Hepatocyte (in vitro differentiated cells): ENCODE results near the gene TRAF2. TPM values are rescaled to one million over a fixed set of nuclear protein-coding genes. Genes with fewer than 3 reads are reported as not detected.

Experiments
- DNase-seq: peaks from one replicate; pipeline ENCODE4 v3.0.0-alpha.2; 2016; ENCODE audit warnings: low spot score
- H2AFZ ChIP-seq: fragments of 200-600 bp; sonication (generic); 2 replicates; pipeline ENCODE4 v1.6.0; 2016; ENCODE audit warnings: antibody characterized with exemption, mild to moderate bottlenecking
- H3K27ac ChIP-seq: fragments of 200-600 bp; sonication (generic); 2 replicates; pipeline ENCODE4 v1.5.1; 2016; ENCODE audit warnings: mild to moderate bottlenecking
- H3K27me3 ChIP-seq: fragments of 200-600 bp; sonication (generic); 2 replicates; pipeline ENCODE4 v1.6.1; 2016
- H3K36me3 ChIP-seq: fragments of 200-600 bp; sonication (generic); replicated peaks from 2 replicates; pipeline ENCODE4 v1.5.1; 2016; ENCODE audit warnings: low read depth; ENCODE audit not compliant: insufficient read depth
- H3K4me1 ChIP-seq: fragments of 200-600 bp; sonication (generic); 2 replicates; pipeline ENCODE4 v1.5.1; 2016; ENCODE audit warnings: mild to moderate bottlenecking, moderate library complexity; ENCODE audit not compliant: insufficient read depth
- H3K4me2 ChIP-seq: fragments of 200-600 bp; sonication (generic); 2 replicates; pipeline ENCODE4 v1.6.0; 2016
- H3K4me3 ChIP-seq: fragments of 200-600 bp; sonication (generic); 2 replicates; pipeline ENCODE4 v1.5.1; 2016; ENCODE audit warnings: mild to moderate bottlenecking
- H3K79me2 ChIP-seq: fragments of 200-600 bp; sonication (generic); 2 replicates; pipeline ENCODE4 v1.6.0; 2017; ENCODE audit warnings: mild to moderate bottlenecking
- H3K9me2 ChIP-seq: fragments of 200-600 bp; sonication (generic); replicated peaks from 2 replicates; pipeline ENCODE4 v1.6.0; 2017; ENCODE audit warnings: mild to moderate bottlenecking; ENCODE audit not compliant: insufficient read depth
- H3K9me3 ChIP-seq: fragments of 200-600 bp; sonication (generic); 2 replicates; pipeline ENCODE4 v1.5.1; 2016; ENCODE audit warnings: low read depth, mild to moderate bottlenecking
- H4K20me1 ChIP-seq: fragments of 200-600 bp; sonication (generic); 2 replicates; pipeline ENCODE4 v1.6.0; 2016; ENCODE audit warnings: mild to moderate bottlenecking; ENCODE audit not compliant: insufficient read depth, poor library complexity, severe bottlenecking
- EZH2 ChIP-seq: fragments of 200-600 bp; sonication (generic); IDR thresholded peaks from 2 replicates; pipeline ENCODE4 v1.6.1; 2016; ENCODE audit warnings: antibody characterized with exemption, mild to moderate bottlenecking, borderline replicate concordance
- EZH2phosphoT487 ChIP-seq: fragments of 200-600 bp; sonication (generic); IDR thresholded peaks from one replicate; pipeline ENCODE4 v1.6.1; 2018; ENCODE audit warnings: antibody characterized with exemption, mild to moderate bottlenecking, low read depth, moderate library complexity; ENCODE audit not compliant: unreplicated experiment, severe bottlenecking
- WGBS: methylation state at CpG from one replicate; pipeline ENCODE4 v1.1.6; 2016; ENCODE audit warnings: low lambda C conversion rate; ENCODE audit errors: missing lambda C conversion rate; 5-methylcytosine and 5-hydroxymethylcytosine counted together
- polyA plus RNA-seq: library from polyadenylated mRNA; unstranded; fragments of >200 nt; fragmentation: Nextera tagmentation; extraction: Ambion mirVana; gene quantifications from 2 replicates; pipeline ENCODE4 v1.2.1, GENCODE V29; 2016
- total RNA-seq: library from RNA; depleted of rRNA; stranded (reverse); fragments of >200 nt; gene quantifications from 2 replicates; pipeline ENCODE4 v1.2.3, GENCODE V29; 2014
- TF ChIP-seq, protein P1 (sequence below): fragments of 200-600 bp; sonication (generic); IDR thresholded peaks from 2 replicates; pipeline ENCODE4 v1.5.1; 2016; ENCODE audit warnings: antibody characterized with exemption, mild to moderate bottlenecking; ENCODE audit not compliant: poor library complexity

Gene TRAF2
- total and polyA plus RNA-seq, 2 experiments from 2014 or later = 7.6 to 12.4 TPM

DNA sequence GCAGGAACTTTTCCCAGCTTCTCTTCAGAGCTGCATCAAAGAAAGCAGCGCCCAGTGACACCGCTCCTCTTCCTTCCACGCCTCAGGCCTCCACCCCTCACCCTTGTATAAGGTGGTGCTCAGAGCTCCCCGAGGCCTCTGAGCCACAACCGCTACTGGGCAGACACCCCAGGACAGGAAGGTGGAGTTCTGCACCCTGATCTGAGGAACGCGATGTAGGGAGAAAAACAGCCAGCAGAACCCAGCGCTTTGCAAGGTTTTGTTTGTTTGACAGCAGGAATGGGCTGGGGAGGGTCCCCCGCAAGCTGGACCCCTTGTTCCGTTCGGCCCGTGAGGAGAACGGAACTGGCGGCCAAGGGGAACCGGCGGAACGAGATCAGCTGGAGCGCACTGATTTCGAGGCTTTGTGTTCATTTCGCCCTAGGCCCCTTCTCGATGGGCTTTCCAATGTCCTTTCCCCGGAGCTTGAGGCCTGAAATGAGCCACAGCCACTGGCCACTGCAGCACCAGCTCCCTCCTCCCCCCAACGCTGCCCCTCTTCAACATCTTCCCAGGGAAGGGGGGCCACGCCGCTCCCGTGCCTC is 24.4 kb upstream of the TRAF2 start:
- Histone ChIP-seq H3K27ac (no peak overlapping the region), H3K4me3 (no peak overlapping the region), H3K27me3 (no peaks in the 10 kb centered on the region), H3K4me2 (no peak overlapping the region), H4K20me1 (peaks cover 14% of the 10 kb centered on the region), H3K9me3 (no peaks in the 10 kb centered on the region), H3K4me1 (peaks cover 25% of the 10 kb centered on the region), H3K79me2 (peaks cover 34% of the 10 kb centered on the region), H3K36me3 (no peaks in the 10 kb centered on the region), H3K9me2 (no peaks in the 10 kb centered on the region), H2AFZ (no peak overlapping the region)
- TF ChIP-seq EZH2 (no peak), EZH2phosphoT487 (no peak)
- TF ChIP-seq, protein P1, sequence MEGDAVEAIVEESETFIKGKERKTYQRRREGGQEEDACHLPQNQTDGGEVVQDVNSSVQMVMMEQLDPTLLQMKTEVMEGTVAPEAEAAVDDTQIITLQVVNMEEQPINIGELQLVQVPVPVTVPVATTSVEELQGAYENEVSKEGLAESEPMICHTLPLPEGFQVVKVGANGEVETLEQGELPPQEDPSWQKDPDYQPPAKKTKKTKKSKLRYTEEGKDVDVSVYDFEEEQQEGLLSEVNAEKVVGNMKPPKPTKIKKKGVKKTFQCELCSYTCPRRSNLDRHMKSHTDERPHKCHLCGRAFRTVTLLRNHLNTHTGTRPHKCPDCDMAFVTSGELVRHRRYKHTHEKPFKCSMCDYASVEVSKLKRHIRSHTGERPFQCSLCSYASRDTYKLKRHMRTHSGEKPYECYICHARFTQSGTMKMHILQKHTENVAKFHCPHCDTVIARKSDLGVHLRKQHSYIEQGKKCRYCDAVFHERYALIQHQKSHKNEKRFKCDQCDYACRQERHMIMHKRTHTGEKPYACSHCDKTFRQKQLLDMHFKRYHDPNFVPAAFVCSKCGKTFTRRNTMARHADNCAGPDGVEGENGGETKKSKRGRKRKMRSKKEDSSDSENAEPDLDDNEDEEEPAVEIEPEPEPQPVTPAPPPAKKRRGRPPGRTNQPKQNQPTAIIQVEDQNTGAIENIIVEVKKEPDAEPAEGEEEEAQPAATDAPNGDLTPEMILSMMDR = no peak
- peak; percentile 3 for DNase-seq
- WGBS = 93% methylated on average over 26 of the region's 26 CpGs

DNA sequence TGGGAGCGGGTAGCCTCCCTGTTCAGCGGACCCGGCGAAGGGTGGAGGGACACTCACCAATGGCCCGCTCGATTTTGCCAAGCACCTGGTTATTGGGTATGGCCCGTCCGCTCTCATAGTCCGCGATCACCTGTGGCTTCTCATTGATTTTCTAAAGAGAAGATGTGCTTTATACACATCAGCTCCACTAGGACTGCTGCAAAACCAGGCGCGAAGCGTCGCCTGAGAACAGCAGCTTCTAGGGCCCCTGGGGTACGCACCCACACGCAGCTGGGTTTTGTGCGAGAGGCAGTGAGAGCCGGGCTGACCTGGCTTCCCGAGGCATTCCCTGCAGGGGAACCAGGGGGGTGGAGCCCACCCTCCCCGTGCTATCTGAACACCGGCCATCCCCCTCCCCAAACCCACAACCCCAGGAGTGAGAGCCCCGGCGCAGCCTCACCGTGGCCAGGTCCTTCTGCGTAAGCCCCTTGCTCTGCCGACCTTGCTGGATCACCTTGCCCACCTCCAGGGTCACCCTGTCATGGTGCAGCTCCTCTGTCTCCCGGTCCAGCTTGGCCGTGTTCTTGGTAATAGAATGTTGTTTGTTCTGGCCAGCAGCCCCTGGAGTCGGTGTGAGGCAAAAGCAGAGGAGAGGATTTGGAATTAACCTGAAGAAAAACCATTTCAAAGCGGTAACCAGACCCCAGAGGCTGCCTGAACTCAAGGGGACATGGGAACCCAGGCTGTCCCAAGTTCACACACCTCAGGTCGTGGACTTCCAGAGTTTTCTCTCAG is 23.3 kb upstream of the TRAF2 start:
- Histone ChIP-seq H3K9me3 (peaks cover 5% of the 10 kb centered on the region), H3K36me3 (no peaks in the 10 kb centered on the region), H3K9me2 (no peaks in the 10 kb centered on the region), H3K79me2 (peaks cover 40% of the 10 kb centered on the region), H3K27ac (no peak overlapping the region), H3K4me1 (peaks cover 28% of the 10 kb centered on the region), H4K20me1 (peaks cover 14% of the 10 kb centered on the region), H3K27me3 (no peaks in the 10 kb centered on the region), H2AFZ (no peak overlapping the region), H3K4me3 (no peak overlapping the region), H3K4me2 (no peak overlapping the region)
- TF ChIP-seq EZH2 (no peak), EZH2phosphoT487 (no peak)
- TF ChIP-seq, protein P1 = no peak
- no peak for DNase-seq
- 97% methylated on average over 31 of the region's 31 CpGs for WGBS

DNA sequence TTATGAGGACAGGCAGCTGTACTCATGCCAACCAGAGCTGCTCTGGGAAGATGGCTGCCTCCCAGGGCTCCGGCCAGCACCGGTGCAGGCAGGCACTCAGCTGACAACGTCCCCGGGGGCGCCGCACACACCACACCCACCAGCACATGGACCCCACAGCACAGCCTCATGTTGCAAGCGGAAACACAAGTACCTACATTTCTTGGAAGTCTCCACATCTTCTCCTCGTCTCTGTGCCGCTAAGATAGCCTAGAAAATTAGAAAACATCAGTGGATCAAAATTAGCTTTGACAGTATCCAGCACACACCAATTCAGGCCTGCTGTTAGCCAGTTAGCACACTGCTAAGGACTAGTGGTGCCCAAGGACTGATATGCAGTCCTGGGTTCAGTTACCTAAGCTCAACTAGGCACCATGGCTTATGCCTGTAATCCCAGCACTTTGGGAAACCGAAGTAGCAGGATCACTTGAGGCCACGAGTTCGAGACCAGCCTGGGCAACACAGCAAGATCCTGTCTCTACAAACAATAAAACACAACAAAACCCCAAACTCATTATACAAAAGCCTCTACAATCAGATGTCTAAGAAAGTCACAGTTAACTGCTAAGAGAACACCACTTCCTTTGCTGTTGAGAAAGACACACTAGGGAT is 22.6 kb upstream of the TRAF2 start:
- no peak overlapping the region for H2AFZ ChIP-seq
- peaks cover 5% of the 10 kb centered on the region for H3K9me3 ChIP-seq
- TF ChIP-seq EZH2phosphoT487 (no peak), EZH2 (no peak)
- TF ChIP-seq, protein P1 = no peak
- no peak overlapping the region for H3K4me3 ChIP-seq
- H3K27ac ChIP-seq = no peak overlapping the region
- WGBS = 95% methylated on average over 12 of the region's 12 CpGs
- H3K4me1 ChIP-seq = peaks cover 25% of the 10 kb centered on the region
- no peaks in the 10 kb centered on the region for H3K36me3 ChIP-seq
- peaks cover 14% of the 10 kb centered on the region for H4K20me1 ChIP-seq
- DNase-seq = no peak
- H3K4me2 ChIP-seq = peak overlapping the region; percentile 97
- no peaks in the 10 kb centered on the region for H3K27me3 ChIP-seq
- peaks cover 40% of the 10 kb centered on the region for H3K79me2 ChIP-seq
- no peaks in the 10 kb centered on the region for H3K9me2 ChIP-seq
